Left ventricle myocardium inferior (tissue), 1 donor: ENCODE data around the gene KIF21A. TPM values are rescaled to one million over a fixed set of nuclear protein-coding genes. Genes with fewer than 3 reads are reported as not detected.

Experiments
- DNase-seq: peaks from one replicate; pipeline ENCODE4 v3.0.0-alpha.2; 2020
- H3K27ac ChIP-seq: fragments of 200-600 bp; replicated peaks from 2 replicates; pipeline ENCODE4 v1.8.0; 2021
- H3K27me3 ChIP-seq: fragments of 200-600 bp; 2 replicates; pipeline ENCODE4 v1.8.0; 2021; ENCODE audit warnings: low read depth
- H3K36me3 ChIP-seq: fragments of 200-600 bp; 2 replicates; pipeline ENCODE4 v1.8.0; 2021
- H3K4me1 ChIP-seq: fragments of 200-600 bp; 2 replicates; pipeline ENCODE4 v1.8.0; 2021
- H3K4me3 ChIP-seq: fragments of 200-600 bp; 2 replicates; pipeline ENCODE4 v1.8.0; 2021; ENCODE audit warnings: mild to moderate bottlenecking, moderate library complexity
- H3K9me3 ChIP-seq: fragments of 200-600 bp; replicated peaks from 2 replicates; pipeline ENCODE4 v1.8.0; 2021
- intact Hi-C: fragments of 100-400 bp; cut with micrococcal nuclease; formaldehyde crosslinking; loops from one replicate; pipeline ENCODE4 v1.11.0; 2022
- total RNA-seq: library from RNA; stranded (reverse); fragmentation: NEBNext Ultra II Directional; extraction: Animal tissue kit (Norgen Biotek cat#: 25700); gene quantifications from one replicate; pipeline ENCODE4 v1.2.1, GENCODE V29; 2021
- TF ChIP-seq, protein P1 (sequence below): fragments of 200-600 bp; IDR thresholded peaks from 2 replicates; pipeline ENCODE4 v1.8.0; 2021; ENCODE audit warnings: antibody characterized with exemption, mild to moderate bottlenecking, borderline replicate concordance
- donor health status: DM: no; HTN: yes; CAD: no; lungs with severe emphysema.

The KIF21A gene
- total RNA-seq, 1 donor from 2014 or later: 49.8 TPM

DNA sequence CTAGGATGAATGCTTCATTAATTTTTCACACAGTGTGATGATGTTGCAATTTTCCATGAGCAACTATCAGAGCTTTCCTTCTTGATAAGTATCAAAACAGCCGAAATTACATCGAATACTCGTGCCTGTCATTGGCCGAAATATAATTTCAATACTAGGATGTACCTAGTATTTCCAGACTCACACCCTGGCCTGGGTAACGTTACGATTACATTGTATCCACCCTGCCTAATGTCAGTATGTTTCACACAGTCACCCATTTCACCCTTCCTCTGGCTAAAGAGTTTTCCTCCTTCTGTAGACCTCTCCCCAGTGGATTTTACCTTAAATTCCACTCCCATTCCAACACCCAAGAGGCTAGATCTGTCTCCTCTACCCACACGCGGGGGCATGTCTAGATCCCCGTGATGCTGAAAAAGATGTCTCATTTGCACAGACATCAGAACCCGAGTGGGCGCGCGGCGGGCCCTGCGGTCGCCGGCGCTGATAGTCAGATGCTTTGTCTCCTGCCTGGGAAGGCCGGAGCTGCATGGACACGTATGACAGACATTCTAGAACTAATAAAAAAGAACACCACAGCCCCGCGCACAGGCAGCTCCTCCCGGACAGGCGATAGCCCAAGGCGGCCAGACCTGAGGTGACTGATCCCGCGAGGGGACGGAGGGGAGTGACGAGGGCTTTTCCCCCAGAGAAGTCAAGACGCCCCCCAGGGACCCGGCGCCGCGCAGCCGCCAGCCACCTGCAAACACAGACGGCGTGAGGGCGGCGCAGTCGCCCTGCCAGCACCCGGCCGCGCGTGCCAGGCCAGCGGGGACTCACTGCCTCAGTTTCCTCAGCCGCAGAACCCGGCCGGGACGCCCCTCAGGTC lies 723 bp downstream of the KIF21A start:
- TF ChIP-seq, protein P1, sequence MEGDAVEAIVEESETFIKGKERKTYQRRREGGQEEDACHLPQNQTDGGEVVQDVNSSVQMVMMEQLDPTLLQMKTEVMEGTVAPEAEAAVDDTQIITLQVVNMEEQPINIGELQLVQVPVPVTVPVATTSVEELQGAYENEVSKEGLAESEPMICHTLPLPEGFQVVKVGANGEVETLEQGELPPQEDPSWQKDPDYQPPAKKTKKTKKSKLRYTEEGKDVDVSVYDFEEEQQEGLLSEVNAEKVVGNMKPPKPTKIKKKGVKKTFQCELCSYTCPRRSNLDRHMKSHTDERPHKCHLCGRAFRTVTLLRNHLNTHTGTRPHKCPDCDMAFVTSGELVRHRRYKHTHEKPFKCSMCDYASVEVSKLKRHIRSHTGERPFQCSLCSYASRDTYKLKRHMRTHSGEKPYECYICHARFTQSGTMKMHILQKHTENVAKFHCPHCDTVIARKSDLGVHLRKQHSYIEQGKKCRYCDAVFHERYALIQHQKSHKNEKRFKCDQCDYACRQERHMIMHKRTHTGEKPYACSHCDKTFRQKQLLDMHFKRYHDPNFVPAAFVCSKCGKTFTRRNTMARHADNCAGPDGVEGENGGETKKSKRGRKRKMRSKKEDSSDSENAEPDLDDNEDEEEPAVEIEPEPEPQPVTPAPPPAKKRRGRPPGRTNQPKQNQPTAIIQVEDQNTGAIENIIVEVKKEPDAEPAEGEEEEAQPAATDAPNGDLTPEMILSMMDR: no peak

DNA sequence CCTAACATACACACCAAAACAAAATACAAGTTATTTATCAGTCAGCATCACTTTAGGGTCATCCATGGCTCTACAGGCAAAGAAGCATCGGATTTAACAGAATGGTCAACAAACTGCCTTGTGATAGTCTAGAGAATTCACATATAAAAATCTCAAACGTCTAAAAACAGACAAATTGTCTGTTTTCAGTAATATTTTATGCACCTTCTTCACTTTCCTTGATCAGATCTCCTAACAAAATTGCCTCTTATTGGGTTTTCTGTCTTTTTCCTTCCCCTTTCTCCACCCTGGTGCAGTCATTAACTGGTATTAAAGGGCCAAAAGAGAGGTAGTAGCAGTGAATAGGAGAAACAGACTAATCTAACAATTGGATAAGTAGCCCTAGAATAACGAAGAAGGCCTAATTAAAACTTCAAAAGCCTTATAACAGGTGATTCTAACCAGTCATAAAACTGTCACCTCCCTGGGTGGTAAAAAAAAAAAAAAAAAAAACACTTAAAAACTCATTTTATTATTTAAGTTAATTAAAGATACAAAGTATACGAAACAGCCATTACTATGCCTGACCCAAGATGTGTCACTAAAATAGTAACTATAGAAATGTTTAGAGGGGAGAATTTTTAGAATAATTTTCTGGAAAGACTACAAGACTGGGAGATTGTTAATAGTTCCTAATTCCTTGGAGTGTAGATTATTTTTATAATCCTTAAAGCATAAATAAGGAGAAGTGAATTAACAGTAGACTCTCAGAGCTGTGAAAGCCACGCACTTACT lies 1.5 kb downstream of the KIF21A start:
- Histone ChIP-seq H3K9me3 (no peaks in the 10 kb centered on the region), H3K36me3 (no peaks in the 10 kb centered on the region), H3K27me3 (no peaks in the 10 kb centered on the region), H3K4me1 (peaks cover 45% of the 10 kb centered on the region), H3K27ac (peak overlapping the region; percentile 88), H3K4me3 (peak overlapping the region; percentile 84)
- intact Hi-C loops: no loop called here
- TF ChIP-seq, protein P1: no peak
- DNase-seq: no peak

More for the DNA sequence above, 723 bp downstream of the KIF21A start:
- H3K4me1 ChIP-seq: peaks cover 44% of the 10 kb centered on the region
- H3K27me3 ChIP-seq: no peaks in the 10 kb centered on the region
- no peaks in the 10 kb centered on the region for H3K36me3 ChIP-seq
- H3K27ac ChIP-seq: peak overlapping the region; percentile 88
- H3K4me3 ChIP-seq: peak overlapping the region; percentile 84
- no peaks in the 10 kb centered on the region for H3K9me3 ChIP-seq
- DNase-seq: peak; percentile 36
- intact Hi-C loops: no loop called here

DNA sequence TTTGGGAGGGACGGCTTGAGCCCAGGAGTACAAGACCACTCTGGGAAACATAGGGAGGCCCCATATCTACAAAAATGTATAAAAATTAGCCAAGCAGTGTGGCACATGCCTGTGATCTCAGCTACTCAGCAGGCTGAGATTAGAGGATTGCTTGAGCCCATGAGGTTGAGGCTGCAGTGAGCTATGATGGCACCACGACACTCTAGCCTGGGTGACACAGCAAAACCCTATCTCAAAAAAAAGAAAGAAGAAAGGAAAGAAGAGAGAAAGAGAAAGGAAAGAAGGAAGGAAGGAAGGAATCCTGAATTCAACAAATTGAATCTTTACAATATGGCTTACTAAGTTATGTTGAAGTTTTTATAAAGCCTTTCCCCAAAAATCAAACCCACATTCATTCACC lies 2.1 kb downstream of the KIF21A start:
- no peaks in the 10 kb centered on the region for H3K36me3 ChIP-seq
- no peaks in the 10 kb centered on the region for H3K27me3 ChIP-seq
- intact Hi-C loops: no loop called here
- H3K4me3 ChIP-seq: peak overlapping the region; percentile 84
- H3K9me3 ChIP-seq: no peaks in the 10 kb centered on the region
- no peak for DNase-seq
- peak overlapping the region; percentile 88 for H3K27ac ChIP-seq
- peaks cover 45% of the 10 kb centered on the region for H3K4me1 ChIP-seq
- TF ChIP-seq, protein P1: no peak

DNA sequence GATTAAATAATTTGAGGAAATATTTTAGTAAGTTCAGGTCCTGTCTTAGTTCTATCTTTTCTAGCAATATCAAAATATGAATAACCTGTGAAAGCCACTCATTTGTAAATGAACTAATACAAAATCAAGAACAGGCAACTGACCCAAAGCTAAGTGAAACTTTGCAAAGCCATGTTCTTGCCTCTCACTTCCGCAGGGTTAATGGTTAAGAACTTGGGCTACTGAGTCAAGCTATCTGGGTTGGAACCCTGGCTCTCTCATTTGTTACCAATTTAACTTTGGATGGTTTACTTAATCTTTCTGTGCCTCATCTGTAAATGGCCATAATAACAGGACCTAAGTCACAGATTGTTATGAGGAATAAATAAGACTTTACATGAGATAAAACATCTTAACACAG lies 2.8 kb downstream of the KIF21A start:
- Histone ChIP-seq H3K27ac (peak overlapping the region; percentile 88), H3K4me1 (peaks cover 47% of the 10 kb centered on the region), H3K9me3 (no peaks in the 10 kb centered on the region), H3K36me3 (no peaks in the 10 kb centered on the region), H3K27me3 (no peaks in the 10 kb centered on the region), H3K4me3 (peak overlapping the region; percentile 84)
- intact Hi-C loops: no loop called here
- no peak for DNase-seq
- TF ChIP-seq, protein P1: no peak

DNA sequence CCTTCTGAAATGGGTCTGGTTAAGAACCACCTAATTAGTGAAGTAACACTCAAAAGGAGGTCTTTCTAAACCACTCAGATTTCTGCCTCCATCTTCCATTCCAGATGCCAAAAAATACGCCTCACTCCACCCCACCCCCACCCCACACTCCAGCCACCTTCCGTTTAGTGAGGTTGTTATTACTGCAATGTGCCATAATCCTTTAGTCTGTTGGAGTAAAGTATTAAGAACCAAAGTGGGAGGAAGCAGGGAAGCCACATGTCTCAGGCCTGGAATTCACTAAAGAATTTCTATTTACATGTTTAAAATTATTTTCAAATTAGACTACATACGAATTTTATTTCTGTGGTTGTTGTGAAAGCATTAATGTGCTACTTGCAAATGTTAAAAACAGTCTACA lies 7.4 kb downstream of the KIF21A start:
- H3K27ac ChIP-seq: no peak overlapping the region
- no peak overlapping the region for H3K4me3 ChIP-seq
- no peaks in the 10 kb centered on the region for H3K36me3 ChIP-seq
- no peak for DNase-seq
- no peaks in the 10 kb centered on the region for H3K9me3 ChIP-seq
- TF ChIP-seq, protein P1: no peak
- intact Hi-C loops: no loop called here
- H3K27me3 ChIP-seq: no peaks in the 10 kb centered on the region
- H3K4me1 ChIP-seq: peaks cover 58% of the 10 kb centered on the region
